PFSK-1 (cell line): ENCODE results near the gene ANKRD17.

ENCODE experiments used
- POLR2AphosphoS5 ChIP-seq: IDR thresholded peaks from 2 replicates; pipeline ENCODE4 v1.6.1; 2012; ENCODE audit warnings: low read depth, mild to moderate bottlenecking, control low read depth, low read length, moderate library complexity
- SIN3A ChIP-seq: IDR thresholded peaks from 2 replicates; pipeline ENCODE4 v1.6.1; 2012; ENCODE audit warnings: mild to moderate bottlenecking, low read length, moderate library complexity, borderline replicate concordance; ENCODE audit not compliant: insufficient read depth
- TAF1 ChIP-seq: IDR thresholded peaks from 2 replicates; pipeline ENCODE4 v1.6.1; 2012; ENCODE audit warnings: low read length, control low read depth, borderline replicate concordance; ENCODE audit not compliant: insufficient read depth

DNA sequence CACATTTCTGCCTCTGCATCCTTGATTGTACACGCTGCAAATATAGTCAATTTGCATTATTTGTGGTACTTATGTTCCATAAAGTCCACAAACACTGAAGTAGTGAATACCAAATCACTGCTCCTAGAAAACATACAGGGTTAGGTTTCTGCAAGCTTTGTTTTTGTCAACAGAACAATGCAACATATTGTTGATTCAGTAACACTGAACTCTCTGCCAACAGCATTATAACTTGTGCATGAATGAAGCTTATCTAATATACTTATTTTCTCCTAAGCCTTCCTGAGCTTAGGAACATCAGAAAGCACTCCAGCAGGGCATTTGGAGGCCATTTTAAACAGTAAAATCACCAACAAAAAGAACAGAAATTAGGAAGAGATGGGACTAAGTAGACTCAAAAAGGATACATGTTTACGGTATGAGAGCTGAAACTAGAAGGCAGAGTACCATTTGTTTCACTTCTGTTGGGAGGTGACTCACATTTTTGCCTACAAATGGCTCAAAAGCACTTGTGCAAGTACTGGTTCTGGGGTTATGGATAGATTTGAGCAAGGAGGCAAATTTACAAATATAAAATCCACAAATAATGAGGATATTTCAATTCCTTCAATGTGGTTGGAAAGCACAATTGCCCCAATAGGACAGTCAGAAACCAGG lies 203.2 kb downstream of the ANKRD17 start:
- TF ChIP-seq SIN3A = no peak
- TF ChIP-seq POLR2AphosphoS5 = no peak
- no peak for TF ChIP-seq TAF1
